GM18511 (cell line): ENCODE data around the gene MTHFR.
"Not testable (repeated sequence)": the region's sequence is repeated elsewhere in the genome, so short reads cannot be mapped to it uniquely, and the experiment has no call there.

Experiments
- ATAC-seq: cut with Tn5 transposase; IDR thresholded peaks from one replicate; pipeline ENCODE4 v1.9.1; 2021; ENCODE audit warnings: mild to moderate bottlenecking, moderate library complexity; ENCODE audit not compliant: unreplicated experiment

The MTHFR gene

DNA sequence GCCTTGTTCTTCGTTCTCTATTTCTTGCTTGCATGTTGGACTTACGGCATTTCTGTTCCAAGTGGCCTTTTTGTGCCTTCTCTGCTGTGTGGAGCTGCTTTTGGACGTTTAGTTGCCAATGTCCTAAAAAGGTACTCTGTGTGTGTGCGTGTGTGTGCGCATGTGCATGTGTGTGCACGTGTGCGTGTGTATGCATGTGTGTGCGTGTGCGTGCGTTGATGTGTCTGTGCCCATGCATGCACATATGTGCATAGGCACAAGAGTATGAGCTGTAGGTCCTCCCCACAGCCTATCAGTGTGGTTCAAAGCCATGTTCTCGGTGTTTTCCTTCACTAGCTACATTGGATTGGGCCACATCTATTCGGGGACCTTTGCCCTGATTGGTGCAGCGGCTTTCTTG, 28.1 kb upstream of the MTHFR start:
- no peak for ATAC-seq

- ATAC-seq: no peak
These were observed 27.7 kb upstream of the MTHFR start for GRCh38 chr1:11833497-11833896.

- ATAC-seq: no peak
These were observed 26.4 kb upstream of the MTHFR start for GRCh38 chr1:11831945-11832725.

DNA sequence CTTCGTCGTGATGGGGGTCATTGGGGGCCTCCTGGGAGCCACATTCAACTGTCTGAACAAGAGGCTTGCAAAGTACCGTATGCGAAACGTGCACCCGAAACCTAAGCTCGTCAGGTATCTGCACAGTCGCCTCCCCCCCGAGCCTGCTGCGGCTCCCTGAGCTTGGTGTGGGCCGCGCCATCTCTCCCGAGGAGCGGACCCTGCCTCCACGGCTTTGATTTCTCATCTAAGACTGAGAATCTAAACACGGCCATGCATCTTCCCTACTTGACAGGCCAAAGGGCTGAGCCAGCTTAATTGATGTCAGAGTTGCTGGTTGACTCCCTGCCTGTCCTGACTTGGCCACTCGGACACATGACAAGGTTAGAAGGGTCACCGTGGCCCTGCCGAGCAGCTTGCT, 22.7 kb upstream of the MTHFR start:
- ATAC-seq: no peak

DNA sequence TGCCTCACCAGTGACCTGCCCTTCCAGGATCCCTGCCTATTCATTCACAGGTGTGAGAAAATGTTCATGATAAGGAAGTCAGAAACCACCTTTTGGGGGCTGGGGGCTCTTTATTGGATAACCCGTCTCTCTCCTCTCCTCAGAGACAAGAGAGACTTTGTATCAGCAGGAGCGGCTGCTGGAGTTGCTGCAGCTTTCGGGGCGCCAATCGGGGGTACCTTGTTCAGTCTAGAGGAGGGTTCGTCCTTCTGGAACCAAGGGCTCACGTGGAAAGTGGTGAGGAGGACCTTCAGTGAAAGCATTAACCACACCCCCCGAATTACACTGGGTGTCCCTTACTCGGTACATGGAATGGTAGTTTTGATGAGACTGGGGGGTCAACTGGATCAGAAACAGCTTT, 21.2 kb upstream of the MTHFR start:
- no peak for ATAC-seq

DNA sequence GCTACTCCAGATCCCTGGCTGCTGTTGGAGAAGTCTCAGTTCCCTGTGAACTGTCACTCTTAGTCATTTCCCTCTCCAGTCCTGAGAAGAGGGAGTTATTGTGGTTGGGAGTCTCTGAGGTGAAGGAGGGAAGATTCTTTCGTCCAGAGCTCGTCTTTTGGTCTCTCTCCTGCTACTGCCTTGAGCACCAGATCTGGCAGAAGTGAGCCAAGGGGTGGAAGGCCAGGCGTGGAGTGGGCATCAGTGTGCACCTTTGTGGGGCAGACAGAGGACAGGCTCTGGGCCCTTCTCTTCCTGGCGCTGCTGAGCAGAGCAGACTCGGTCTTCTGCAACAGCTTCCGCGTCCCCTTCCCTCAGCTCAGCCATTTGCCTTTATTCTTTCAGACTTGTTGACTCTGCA, 19.4 kb upstream of the MTHFR start:
- no peak for ATAC-seq

DNA sequence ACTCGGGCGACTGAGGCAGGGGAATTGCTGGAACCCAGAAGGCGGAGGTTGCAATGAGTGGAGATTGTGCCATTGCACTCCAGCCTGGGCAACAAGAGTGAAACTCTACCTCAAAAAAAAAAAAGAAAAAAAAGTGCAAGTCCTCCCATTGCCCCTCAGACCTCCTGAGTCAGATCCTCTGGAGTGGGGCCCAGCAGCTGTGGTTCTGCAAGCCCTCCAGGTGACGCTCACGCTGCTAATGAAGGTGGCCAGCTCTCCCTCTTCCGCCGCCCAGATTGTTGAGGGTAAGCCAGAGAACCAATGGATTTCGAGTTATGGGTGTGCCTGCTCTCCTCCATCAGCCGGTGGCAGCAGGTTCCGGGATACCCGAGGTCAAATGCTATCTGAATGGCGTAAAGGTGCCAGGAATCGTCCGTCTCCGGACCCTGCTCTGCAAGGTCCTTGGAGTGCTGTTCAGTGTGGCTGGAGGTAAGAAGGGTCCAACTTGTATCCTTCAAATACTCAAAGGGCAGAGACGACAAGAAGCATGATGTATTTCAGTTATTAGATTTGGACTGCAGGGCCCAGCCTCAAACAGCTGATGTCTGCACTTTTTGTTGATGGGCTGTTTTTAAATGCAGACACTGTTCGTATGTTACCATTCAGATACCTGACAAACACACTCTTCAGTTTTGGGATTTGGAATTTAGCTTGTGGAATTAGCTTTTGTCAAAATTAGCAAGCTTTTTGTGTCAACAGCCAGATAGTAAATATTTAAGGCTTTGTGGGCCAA, 17.8 kb upstream of the MTHFR start:
- no peak for ATAC-seq

DNA sequence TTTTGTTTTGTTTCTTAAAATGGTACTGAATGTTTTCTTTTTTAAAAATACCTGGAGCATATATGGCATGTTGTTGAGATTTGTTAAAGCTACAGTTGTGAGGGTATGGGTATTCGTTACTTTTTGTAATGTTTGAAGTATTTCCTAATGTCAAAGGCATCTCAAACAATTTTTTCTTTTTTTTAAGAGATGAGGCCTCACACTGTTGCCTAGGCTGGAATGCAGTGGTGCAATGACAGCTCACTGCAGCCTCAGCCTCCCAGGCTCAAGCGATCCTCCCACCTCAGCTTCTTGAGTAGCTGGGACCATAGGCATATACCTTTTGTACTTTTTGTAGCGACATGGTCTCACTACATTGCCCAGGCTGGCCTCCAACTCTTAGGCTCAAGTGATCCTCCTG, 16.3 kb upstream of the MTHFR start:
- ATAC-seq: no peak

- no peak for ATAC-seq
These were observed 11.4 kb upstream of the MTHFR start for GRCh38 chr1:11817192-11817591.

DNA sequence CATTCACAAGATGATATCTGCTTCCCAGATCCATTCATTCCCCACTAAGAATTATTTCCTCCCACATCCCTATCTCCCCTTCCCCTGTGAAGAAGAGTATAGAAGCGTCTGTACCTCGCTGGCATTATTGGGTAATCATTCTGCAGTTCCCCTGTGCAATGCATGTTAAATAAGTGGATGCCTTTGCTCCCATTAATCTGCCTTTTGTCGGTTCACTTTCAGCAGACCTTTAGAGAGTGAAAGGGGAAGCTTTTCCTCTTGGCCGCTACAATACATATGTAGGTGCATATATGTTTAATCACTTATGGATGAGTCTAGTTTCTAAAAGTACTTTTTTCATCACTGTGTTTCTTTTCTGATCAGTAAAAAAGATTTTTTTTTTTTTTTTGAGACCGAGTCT, 7.3 kb upstream of the MTHFR start:
- no peak for ATAC-seq

DNA sequence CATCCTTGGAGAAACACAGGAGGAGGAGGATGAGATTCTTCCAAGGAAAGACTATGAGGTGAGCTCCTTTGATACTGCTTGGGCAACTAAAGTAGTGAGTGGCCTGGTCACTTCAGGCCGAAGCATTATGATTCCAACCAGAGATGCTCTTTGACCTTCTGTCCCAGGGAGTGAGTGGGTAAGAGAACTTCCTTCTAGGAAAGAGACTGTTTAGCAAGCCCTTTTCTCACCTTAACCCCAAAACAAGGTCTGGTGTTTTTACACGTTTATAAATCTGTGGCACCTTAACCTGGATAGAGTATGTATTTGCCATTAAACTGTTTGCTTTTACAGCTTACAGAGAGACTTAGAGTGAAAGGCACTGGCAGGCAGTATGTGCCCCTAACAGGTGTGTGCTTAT, 1.4 kb upstream of the MTHFR start:
- ATAC-seq: no peak

GRCh38 chr1:11806307-11806936, 658 bp upstream of the MTHFR start:
- peak; percentile 43 for ATAC-seq

DNA sequence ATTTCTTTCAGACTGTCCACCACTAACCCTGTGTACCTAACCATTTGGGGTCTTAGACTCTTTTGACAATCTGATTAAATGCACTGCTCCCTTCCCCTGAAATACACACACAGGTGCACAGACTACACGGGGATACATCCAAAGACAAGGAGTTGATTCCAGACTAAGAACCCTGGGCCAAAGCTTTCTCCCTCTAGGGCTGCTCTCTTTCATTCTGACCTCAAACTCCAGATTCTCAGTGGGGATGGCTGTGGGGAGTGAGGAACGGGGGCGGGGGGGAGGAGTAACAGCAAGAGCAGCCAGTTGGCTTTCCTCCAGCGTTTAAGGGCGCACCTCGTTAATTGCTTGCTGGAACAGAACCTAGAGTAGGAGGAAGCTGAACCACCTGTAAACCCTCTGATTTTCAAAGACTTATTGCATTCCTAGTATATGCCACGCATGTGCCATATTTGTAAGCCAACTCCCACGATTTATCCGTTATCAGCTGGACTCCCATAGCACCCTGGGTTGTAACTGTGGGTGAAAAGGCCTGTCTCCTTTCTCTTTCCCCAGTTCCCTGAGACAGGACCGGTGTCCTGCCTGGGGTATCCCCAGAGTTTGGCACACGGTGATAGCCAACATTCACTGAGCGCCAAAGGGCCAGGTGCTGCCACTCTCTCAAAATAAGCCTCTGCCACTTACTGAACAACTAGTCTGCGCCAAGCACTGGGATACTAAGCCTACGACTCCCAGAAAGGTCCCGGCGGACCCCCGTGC, 920 bp downstream of the MTHFR start:
- ATAC-seq: no peak

DNA sequence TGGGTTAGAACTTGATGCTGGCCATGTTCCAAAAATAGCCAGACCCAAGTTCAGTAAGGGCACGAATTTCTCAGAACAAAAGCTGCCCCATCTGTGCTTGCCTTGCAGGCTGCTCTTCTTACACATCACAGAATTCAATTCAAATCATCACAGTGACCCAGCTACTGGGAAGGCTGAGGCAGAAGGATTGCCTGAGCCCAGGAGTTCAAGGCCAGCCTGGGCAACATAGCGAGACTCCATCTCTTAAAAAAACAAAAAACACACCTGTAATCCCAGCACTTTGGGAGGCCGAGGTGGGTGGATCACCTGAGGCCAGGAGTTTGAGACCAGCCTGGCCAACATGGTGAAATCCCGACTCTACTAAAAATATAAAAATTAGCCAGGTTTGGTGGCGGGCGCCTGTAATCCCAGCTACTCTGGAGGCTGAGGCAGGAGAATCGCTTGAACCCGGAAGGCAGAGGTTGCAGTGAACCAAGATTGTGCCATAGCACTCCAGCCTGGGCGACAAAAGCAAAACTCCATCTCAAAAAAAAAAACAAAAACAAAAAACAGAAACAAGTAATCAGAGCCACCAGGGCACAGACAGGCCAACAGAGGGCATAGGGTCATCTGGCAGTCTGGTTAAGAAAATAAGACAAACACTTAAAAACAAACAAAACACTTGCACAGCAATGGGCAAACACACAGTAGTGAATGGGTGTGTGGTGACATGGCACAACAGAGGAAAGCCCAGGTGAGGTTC, 1.7 kb downstream of the MTHFR start:
- ATAC-seq: not testable (repeated sequence)

DNA sequence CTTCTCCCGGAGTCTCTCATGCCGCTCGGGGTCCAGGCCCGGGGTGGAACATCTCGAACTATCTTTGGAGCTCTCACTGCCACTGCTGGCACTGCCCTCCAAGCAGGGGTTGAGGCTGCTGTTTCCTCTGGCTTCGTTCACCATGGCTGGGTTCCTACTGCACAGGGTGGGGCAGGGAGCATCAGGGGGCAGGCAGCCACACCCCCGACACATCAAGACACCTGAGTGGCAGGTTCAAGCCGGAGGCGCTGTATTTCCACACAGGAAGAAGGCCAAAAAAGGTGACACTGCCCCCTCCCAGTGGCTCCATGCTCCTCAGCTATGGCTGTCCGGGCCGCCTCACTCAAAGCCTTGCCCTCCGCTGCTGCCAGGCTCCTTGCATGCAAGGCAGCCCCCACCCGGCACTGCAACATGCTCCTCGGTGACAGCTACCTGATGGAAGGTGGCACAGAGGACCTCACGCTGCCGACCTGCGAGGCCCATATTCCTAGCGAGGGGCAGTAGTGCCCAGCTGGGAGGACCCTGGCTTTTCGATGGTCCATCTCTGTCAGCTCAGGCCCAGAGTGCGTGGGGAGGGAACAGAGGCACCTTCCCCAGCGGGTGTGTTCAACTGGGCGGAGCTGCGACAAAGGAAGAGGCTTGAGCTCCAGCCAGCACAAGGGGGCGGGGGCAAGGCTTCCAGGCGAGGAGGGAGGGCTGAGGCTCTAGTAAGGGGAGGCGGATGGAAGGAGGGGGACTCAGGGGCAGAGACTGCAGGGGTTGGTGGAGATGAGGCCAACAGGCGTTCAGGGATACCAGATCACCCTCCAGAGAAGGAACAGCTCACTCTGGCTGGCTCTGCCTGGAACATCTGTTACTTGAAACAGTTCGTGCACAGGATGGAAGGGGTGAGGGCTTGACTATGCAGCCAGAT, 2.5 kb downstream of the MTHFR start:
- ATAC-seq: peak; percentile 33

- no peak for ATAC-seq
These were observed 3.2 kb downstream of the MTHFR start for GRCh38 chr1:11802616-11802972.

- ATAC-seq: no peak
These were observed 4.9 kb downstream of the MTHFR start for GRCh38 chr1:11800756-11801433.

- ATAC-seq: no peak
These were observed 5.4 kb downstream of the MTHFR start for GRCh38 chr1:11800391-11800755.

GRCh38 chr1:11799896-11800295, 5.9 kb downstream of the MTHFR start:
- no peak for ATAC-seq
